EL (cell line): ENCODE measurements around the gene KRTAP4-2.
"Not testable (repeated sequence)": the region's sequence is repeated elsewhere in the genome, so short reads cannot be mapped to it uniquely, and the experiment has no call there.

Source experiments
- DNase-seq: peaks from one replicate; pipeline ENCODE4 v3.0.0-alpha.2; 2016

The KRTAP4-2 gene

DNA sequence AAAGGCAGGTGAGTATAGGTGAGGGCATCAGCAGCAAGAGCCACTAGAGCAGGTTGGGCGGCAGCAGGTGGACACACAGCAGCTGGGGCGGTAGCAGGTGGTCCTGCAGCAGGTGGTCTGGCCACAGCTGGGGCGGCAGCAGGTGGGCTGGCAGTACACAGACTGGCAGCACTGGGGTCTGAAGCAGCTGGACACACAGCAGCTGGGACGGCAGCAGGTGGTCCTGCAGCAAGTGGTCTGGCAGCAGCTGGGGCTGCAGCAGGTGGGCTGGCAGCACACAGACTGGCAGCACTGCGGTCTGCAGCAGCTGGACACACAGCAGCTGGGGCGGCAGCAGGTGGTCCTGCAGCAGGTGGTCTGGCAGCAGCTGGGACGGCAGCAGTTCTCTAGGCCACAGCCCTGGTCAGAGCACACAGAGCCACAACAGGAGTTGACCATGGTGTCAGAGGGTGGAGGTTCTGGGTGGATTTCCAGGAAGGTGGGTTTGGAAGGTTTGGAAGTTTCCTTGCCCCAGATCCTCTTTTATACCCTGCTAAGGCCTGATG, at the start of gene KRTAP4-2:
TSS of gene KRTAP4-2 (minus strand) at position 495 of the 545 bp plus-strand sequence. CDS start at position 438, 57 bp downstream.
- DNase-seq: no peak

DNA sequence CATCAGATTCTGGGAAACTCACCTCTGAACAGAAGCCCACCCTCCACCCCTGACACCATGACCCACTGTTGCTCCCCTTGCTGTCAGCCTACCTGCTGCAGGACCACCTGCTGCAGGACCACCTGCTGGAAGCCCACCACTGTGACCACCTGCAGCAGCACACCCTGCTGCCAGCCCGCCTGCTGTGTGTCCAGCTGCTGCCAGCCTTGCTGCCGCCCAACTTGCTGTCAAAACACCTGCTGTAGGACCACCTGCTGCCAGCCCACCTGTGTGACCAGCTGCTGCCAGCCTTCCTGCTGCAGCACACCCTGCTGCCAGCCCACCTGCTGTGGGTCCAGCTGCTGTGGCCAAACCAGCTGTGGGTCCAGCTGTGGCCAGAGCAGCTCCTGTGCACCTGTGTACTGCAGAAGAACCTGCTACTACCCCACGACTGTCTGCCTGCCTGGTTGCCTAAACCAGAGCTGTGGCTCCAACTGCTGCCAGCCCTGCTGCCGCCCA, 48.6 kb upstream of the KRTAP4-2 start, which contains the start of gene KRTAP9-2:
TSS of gene KRTAP9-2 (plus strand) at position 51 of the 498 bp plus-strand sequence. CDS start at position 58, 7 bp downstream.
- DNase-seq: not testable (repeated sequence)

DNA sequence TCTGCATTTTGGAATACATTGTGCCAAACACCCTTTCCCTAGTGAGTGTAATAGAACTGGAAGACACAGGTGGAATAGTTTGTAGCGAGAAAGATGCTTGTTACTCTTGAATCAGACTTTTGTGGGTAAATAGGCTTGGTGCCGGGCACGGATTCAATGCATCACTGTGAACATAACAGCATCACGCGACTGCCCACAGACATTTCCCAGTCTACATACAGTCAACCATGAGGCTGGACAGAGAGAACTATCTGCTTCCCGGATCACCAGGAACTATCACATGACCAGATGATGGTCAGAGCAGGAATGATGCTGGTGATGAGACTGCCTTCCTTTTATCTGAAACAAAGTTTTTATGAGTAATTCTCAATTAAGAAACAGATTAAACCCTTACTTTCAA, 48.0 kb upstream of the KRTAP4-2 start:
- no peak for DNase-seq

DNA sequence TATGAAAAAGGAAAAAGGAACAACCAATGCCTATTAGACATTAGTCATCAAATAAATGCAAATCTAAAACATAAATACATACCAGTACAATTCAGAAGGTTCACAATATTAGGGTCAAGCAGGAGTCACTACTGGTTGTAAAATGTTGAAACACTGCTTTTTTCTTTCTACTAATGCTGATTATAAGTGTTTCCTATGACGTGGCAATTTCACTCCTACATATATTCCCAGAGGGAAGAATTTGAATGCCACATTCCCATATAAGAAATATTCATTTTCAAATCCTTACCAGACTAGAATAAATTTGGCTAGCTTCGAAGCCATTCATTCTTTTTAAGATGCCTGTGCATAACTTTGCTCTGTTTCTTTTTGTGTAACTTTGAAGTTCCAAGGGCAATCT, 45.8 kb upstream of the KRTAP4-2 start:
- DNase-seq: no peak

DNA sequence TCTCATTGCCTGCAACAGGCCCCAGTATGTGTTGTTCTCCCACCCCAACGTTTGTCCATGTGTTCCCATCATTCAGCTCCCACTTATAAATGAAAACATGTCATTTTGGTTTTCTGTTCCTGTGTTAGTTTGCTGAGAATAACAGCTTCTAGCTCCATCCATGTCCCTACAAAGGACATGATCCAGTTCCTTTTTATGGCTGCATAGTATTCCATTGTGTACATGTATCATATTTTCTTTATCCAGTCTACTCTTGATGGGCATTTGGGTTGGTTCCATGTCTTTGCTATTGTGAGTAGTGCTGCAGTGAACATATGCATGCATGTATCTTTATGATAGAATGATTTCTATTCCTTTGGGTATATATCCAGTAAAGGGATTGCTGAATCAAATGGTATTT, 37.7 kb upstream of the KRTAP4-2 start:
- no peak for DNase-seq

DNA sequence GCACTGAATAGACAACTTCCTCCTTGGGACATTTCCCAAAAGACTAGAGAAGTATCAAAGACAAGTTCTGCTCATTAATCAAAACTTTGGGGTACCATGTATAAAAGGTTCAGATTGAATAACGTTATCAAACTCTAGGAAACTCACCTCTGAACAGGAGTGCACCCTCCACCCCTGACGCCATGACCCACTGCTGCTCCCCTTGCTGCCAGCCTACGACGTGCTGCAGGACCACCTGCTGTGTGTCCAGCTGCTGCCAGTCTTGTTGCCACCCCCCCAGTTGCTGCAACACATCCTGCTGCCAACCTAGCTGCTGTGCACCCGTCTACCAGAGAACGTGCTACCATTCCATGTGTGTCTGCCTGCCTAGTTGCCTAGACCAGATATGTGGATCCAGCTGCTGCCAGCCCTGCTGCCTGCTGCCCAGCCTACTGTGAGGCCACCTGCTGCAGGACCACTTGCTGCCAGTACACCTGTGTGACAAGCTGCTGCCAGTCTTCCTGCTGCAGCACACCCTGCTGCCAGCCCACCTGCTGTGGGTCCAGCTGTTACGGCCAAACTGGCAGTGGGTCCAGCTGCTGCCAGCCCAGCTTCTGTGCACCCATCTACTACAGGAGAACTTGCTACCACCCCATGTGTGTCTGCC, 34.6 kb upstream of the KRTAP4-2 start:
- no peak for DNase-seq

DNA sequence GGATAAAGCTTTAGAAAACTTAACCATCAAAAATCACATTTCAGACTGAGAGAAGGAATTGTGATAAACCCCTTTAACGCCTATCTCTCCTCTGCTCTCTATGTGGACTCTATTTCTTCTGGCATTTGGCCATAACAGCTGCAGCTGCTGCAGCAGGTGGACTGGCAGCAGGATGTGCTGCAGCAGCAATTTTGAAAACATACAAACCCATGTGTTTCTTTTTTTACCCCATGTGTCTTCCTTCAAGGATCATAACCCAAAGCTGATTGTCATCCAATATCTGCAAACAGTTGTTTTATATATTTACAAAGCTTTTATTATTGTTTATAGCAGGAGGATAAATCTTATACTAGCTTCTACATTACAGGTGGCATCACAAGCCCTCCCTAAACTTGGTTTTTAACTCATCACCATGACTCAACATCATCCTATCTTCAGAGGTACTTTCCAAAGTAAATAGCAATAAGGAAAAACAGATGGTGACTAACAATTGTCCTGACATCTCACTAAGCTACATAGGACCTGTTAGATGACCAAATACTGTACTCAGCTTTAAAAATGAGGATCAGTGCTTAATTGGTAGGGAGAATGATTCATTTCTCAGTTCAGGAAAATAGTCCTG, 33.9 kb upstream of the KRTAP4-2 start:
- peak; percentile 50 for DNase-seq

DNA sequence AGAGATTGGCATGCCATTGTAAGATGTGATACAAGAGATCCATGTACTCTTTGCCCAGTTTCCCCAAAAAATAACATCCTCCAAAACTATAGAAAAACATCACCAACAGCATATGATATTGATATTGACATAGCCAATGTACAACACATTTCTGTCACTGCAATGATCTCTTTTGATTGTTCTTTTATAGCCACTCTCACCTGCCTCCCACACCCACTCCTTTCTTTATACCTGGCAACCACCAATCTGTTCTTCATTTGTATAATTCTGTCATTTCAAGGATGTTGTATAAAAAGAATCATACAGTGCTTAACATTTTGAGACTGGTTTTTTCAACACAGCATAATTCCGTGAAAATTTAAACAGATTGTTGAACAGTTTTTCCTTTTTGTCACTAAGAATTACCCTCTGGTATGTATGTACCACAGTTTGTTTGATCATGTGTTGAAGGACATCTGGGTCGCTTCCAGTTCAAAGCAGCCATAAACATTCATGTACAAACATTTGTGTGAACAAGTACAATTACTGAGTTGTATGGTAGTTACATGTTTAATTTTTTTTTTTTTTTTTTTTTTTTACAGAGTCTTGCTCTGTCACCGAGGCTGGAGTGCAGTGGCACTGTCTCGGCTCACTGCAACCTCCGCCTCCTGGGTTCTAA, 21.5 kb upstream of the KRTAP4-2 start:
- no peak for DNase-seq

DNA sequence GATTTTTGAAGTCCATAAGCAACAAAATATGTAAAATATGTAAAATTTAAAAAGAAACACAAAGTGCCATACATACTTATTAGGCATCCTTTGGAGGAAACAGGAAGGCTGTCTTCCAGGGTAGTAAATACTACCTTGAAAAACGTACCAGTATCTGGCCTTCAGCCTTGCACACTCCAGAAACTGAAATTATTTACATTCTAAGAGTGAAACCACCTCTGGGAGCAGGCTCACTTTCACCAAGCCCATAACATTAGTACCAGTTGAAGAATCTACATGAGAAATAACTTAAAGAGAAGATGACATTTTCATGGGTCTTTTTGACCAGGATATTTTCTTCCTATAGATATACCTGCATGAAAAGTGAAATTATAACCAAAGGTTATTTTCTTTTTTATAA, 18.0 kb upstream of the KRTAP4-2 start:
- no peak for DNase-seq

DNA sequence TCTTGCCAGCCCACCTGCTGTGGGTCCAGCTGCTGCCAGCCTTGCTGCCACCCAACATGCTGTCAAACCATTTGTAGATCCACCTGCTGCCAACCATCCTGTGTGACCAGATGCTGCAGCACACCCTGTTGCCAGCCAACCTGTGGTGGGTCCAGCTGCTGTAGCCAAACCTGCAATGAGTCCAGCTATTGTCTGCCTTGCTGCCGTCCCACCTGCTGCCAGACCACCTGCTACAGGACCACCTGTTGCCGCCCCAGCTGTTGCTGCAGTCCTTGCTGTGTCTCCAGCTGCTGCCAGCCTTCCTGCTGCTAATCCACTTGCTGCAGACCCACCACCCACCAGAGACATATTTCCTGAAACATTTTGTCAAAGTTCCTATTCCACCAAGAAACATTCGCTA, 12.3 kb upstream of the KRTAP4-2 start:
- no peak for DNase-seq

DNA sequence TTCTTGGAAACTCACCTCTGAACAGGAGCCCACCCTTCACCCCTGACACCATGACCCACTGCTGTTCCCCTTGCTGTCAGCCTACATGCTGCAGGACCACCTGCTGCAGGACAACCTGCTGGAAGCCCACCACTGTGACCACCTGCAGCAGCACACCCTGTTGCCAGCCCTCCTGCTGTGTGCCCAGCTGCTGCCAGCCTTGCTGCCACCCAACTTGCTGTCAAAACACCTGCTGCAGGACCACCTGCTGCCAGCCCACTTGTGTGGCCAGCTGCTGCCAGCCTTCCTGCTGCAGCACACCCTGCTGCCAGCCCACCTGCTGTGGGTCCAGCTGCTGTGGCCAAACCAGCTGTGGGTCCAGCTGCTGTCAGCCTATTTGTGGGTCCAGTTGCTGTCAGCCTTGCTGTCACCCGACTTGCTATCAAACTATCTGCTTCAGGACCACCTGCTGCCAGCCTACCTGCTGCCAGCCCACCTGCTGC, 11.9 kb upstream of the KRTAP4-2 start, which contains the start of gene KRTAP9-1:
TSS of gene KRTAP9-1 (plus strand) at position 51 of the 482 bp plus-strand sequence. CDS start at position 51, 0 bp downstream.
- DNase-seq: not testable (repeated sequence)

DNA sequence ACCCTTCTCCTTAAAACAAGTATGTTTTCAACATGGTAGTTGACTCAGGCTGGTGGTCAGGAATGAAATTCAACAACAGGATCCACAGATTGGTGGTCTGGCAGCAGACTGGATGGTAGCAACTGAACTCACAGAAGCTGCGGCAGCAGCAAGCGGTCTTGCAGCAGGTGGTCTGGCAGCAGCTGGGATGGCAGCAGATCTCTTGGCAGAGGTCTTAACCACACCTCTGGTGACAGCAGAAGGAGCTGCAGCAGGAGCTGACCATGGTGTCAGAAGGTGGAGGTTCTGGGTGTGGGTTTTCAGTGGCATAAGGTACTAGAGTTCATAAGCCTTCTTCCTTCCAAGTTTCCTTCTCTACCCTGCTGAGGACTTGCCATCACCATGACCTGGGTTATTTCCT, 8.9 kb upstream of the KRTAP4-2 start:
- DNase-seq: no peak

DNA sequence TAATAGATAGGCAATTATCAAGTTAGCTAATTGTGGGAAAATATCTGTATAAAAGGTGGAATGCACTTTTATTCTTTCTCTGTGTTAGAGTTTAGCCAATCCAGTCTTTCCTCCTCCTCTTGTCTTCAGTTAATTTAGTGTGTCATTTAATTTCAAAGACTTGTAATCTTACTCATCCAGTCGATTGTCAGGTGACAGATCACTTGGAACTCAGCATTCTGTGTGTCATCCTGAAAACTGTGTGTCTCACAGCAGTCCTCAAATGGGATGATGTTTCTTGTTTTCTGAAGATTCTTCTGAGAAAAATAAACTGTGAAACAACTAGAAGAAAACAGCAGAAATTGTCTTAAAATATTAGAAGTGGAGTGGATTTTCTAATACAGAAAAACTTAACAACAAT, 7.0 kb upstream of the KRTAP4-2 start:
- no peak for DNase-seq

DNA sequence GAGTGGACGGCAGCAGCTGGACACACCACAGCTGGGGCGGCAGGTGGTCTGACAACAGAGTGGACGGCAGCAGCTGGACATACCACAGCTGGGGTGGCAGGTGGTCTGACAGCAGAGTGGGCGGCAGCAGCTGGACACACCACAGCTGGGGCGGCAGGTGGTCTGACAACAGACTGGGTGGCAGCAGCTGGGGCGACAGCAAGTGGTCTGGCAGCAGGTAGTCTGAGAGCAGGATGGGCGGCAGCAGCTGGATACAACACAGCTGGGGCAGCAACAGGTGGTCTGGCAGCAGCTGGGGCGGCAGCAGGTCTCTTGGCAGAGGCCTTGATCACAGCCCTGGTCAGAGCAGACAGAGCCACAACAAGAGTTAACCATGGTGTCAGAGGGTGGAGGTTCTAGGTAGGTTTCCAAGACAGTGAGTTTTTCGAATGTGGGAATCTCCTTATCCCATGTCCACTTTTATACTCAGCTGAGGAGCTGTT, 6.5 kb upstream of the KRTAP4-2 start, which contains the start of gene KRTAP4-1:
TSS of gene KRTAP4-1 (minus strand) at position 432 of the 482 bp plus-strand sequence. CDS start at position 375, 57 bp downstream.
- no peak for DNase-seq

DNA sequence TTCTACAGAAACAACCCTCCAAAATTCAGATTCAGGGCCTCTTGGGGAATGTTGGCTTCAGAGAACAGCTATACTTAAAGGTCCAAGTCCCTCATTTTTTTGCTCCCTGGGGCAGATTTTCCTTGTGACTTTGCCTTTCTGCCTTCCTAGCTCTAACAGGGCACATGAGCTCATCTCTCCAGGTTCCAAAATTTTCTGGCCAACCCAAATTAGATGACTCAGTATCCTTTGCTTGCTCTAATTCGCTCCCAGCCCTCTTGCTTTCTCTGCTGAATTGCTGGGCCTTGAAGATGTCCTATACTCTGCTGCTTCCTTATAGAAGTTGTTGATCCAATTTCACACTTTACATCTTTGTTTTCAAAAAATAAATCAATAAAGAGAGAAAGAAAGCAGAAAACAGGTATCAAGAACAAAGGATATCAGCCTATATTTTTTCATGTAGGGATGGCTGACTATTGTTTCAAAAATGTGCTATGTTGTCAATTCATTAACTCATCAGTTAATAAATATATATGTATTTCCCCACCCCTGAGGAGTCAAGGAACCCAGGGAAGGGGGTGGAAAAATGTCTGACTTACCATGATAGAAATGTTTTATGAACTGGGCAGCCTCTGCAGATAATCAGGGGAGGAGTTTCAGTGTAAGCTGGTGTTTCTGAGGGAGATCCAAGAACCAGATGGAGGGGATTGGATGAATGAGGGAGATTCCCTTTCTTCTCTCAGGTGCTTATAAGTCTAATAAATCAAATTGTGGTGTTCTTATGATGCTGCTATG, 1.0 kb upstream of the KRTAP4-2 start:
- DNase-seq: peak; percentile 64

DNA sequence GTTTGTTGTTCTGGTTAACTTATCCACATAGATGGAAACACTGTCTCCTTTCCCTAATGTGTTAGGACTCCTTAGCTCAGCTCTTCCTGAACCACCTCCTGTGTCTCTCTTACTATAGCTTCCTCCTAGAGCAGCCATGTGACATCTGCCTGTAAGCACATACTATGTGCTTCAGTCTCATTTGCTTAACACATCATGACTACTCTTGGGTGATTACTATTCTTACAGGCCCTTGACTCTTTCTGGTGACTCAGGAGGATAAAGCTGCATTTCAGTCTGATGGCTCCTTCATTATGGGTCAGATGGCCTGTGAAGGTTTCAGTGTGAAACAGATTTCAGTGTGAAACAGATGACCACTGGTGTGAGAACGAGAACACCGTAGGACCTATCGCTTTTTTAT, 320 bp upstream of the KRTAP4-2 start:
- DNase-seq: peak; percentile 56

DNA sequence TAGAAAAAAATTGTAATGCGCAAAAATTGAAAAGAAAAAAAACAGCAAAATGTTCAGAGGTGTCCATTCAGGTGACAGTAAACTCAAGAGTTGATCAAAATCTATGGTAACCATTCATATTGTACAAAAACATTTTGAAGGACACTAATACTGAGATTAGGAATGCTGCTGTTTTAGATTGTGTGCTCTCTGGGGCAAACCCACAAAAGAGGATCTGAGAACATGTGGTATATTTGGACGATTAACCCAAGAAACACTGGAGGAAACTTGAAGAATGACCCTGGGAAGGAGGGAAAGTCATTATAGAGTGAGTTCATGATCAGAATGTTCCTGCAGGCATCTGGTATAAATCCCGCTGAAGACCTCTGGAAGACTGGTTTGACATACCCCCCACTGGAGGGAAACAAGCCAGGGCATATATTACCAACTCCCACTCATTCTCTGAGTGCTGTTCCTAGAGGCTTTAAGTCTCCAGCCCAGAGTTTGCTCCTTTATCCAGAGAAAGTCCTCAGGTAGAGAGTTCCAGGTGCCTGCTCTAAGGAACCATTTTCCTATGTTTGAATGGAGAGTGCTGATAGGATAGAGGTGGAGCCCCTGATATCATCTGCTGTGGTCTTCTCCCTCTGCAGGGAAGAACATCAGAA, 1.2 kb downstream of the KRTAP4-2 start:
- no peak for DNase-seq

DNA sequence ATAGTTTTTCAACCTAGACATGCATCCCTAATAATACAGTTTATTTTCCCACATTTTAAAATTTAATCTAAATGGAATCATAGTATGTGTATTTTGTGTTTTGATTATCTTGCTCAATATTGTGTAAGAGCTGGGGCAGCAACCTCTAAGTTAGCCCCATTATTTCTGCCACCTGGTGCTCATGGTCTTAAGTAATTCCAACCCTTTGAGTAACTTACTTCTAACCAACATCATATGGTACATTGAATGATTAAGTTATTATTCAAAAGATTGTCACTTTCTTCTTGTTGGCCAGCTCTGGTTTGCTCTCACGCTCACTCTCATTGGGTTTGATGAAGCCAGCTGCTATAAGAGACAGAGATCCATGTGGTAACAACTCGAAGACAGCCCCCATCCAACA, 6.1 kb downstream of the KRTAP4-2 start:
- peak; percentile 11 for DNase-seq

DNA sequence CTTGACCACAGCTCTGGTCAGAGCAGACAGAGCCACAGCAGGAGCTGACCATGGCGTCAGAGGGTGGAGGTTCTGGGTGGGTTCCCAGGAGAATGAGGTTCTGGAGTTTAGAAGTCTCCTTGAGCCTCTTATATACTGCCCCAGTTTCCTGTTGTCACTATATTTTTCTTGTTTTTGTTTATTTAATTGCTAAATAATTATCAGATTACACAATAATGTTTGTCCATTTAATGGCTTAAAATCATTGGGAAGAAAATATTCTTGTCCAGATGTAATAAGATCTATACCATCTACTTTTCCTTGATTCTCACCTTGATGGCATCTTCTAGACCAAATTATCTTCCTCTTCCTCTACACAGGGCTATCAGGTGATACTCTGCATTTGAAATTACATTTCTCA, 9.9 kb downstream of the KRTAP4-2 start, which contains the start of gene KRTAP4-3:
TSS of gene KRTAP4-3 (minus strand) at position 101 of the 400 bp plus-strand sequence. CDS start at position 52, 49 bp downstream.
- DNase-seq: no peak

DNA sequence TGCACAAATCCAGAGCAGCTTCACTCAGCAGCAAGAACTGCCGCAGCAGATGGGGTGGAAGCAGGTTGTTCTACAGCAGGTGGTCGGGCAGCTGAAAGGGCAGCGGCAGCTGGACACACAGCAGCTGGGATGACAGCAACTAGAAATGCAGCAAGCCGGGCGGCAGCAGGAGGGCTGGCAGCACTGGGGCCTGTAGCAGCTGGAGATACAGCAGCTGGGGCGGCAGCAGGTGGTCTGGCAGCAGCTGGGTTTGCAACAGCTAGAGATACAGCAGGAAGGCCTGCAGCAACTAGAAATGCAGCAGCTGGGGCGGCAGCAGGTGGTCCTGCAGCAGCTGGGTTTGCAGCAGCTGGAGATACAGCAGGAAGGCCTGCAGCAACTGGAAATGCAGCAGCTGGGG, 10.5 kb downstream of the KRTAP4-2 start:
- DNase-seq: no peak

DNA sequence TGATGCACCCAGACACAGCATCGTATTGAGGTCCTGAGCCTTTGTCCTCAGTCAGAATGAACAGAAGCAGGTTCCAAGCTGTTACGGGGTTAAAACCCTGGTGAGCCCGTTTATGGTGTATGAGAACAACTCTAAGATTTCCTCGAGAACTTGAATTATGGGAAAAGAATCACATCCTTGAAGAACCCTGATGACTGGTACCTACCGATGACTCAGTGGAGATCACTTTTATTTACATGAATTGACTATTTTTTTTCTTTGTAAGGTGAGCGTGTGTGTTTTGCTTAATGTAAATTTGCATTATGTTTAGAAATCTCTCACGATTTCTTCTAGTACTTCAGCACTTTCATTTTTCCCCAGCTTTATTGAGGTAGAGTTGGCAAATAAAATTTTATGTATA, 14.2 kb downstream of the KRTAP4-2 start:
- peak; percentile 13 for DNase-seq

DNA sequence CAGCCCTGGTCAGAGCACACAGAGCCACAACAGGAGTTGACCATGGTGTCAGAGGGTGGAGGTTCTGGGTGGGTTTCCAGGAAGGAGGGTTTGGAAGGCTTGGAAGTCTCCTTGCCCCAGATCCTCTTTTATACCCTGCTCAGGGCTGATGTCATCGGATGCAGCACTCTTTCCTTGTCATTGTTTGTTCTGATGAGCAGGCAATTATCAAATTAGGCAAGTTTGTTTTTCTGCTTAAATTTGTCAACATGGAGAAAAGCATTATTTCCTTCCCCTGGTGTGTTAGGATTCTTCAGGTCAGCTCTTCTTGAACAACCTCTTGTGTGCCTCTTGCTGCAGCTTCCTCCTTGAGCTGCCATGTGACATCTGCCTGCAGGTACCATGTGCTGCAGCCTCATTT, 17.4 kb downstream of the KRTAP4-2 start, which contains the start of gene KRTAP4-4:
TSS of gene KRTAP4-4 (minus strand) at position 101 of the 400 bp plus-strand sequence. CDS start at position 44, 57 bp downstream.
- DNase-seq: no peak
